Testis (tissue), 3 donors: ENCODE measurements around the gene CLSTN1. TPM values are rescaled to one million over a fixed set of nuclear protein-coding genes. Genes with fewer than 3 reads are reported as not detected.

Experiments used
- DNase-seq: peaks from one replicate; pipeline ENCODE4 v3.0.0-alpha.2; 2019
- H3K27ac ChIP-seq, 2 donors: fragments of 200-600 bp; sonication (generic); one replicate each; pipeline ENCODE4 v1.5.1; 2019
- H3K27me3 ChIP-seq: fragments of 200-600 bp; sonication (generic); one replicate; pipeline ENCODE4 v1.5.1; 2019
- H3K36me3 ChIP-seq: fragments of 200-600 bp; sonication (generic); one replicate; pipeline ENCODE4 v1.5.1; 2017; ENCODE audit warnings: low read depth; ENCODE audit errors: missing control alignments
- H3K4me1 ChIP-seq: fragments of 200-600 bp; sonication (generic); one replicate; pipeline ENCODE4 v1.5.1; 2019
- H3K4me3 ChIP-seq, 2 donors: fragments of 200-600 bp; sonication (generic); one replicate each; pipeline ENCODE4 v1.5.1; 2017 to 2019
- H3K9me3 ChIP-seq: fragments of 200-600 bp; sonication (generic); one replicate; pipeline ENCODE4 v1.5.1; 2017
- CTCF ChIP-seq, 3 experiments: fragments of 450-650 bp in 2 of 3; fragments of 200-600 bp in 1 of 3; sonication (generic) in 1 of 3; IDR thresholded peaks; one replicate each; pipeline ENCODE4 v1.5.1; 2016 to 2019; ENCODE audit warnings: antibody characterized with exemption in 3 of 3, mild to moderate bottlenecking in 2 of 3, moderate library complexity in 1 of 3
- POLR2A ChIP-seq: fragments of 450-650 bp; IDR thresholded peaks from one replicate; pipeline ENCODE4 v1.6.1; 2017; ENCODE audit warnings: antibody characterized with exemption, mild to moderate bottlenecking, moderate library complexity
- WGBS, 2 donors: methylation state at CpG; one replicate each; pipeline ENCODE4 v1.1.5; 2018; 5-methylcytosine and 5-hydroxymethylcytosine counted together
- intact Hi-C: fragments of 100-400 bp; cut with DNase I; formaldehyde crosslinking; loops from one replicate; pipeline ENCODE4 v1.15.1; 2023; ENCODE audit warnings: low total_unique reads
- polyA plus RNA-seq: library from polyadenylated mRNA; stranded (reverse); fragments of 350-450 nt; fragmentation: Illumina TruSeq; extraction: RNeasy Lipid Tissue Mini Kit (QIAGEN cat#74804); gene quantifications from one replicate; pipeline ENCODE4 v1.2.3, GENCODE V29; 2014; ENCODE audit warnings: low read depth, low replicate concordance; ENCODE audit not compliant: insufficient read depth
- total RNA-seq, 2 donors: library from RNA; depleted of rRNA; stranded (reverse); fragments of >200 nt; gene quantifications; one replicate each; pipeline ENCODE4 v1.2.3, GENCODE V29; 2016

The CLSTN1 gene
- total and polyA plus RNA-seq, 3 donors from 2014 or later = 52.6 to 70.2 (median 60.4) TPM

GRCh38 chr1:9735800-9736199 is 88.0 kb downstream of the CLSTN1 start:
- Histone ChIP-seq H3K36me3 (no peaks in the 10 kb centered on the region), H3K27ac (no peak overlapping the region), H3K9me3 (no peaks in the 10 kb centered on the region), H3K4me1 (no peaks in the 10 kb centered on the region), H3K4me3 (no peak overlapping the region), H3K27me3 (no peaks in the 10 kb centered on the region)
- 94 to 97% methylated on average over 19 of the region's 19 CpGs for WGBS, 2 donors
- intact Hi-C loops = no loop called here
- DNase-seq = no peak
- TF ChIP-seq CTCF (IDR thresholded peaks at IDR 0.05) = no peak
- no peak for TF ChIP-seq POLR2A

GRCh38 chr1:9733160-9733789 is 90.5 kb downstream of the CLSTN1 start:
- Histone ChIP-seq H3K9me3 (no peaks in the 10 kb centered on the region), H3K4me3 (no peak overlapping the region), H3K27me3 (no peaks in the 10 kb centered on the region), H3K36me3 (no peaks in the 10 kb centered on the region), H3K4me1 (no peaks in the 10 kb centered on the region), H3K27ac (no peak overlapping the region)
- WGBS, 2 donors = 93 to 95% methylated on average over 8 to 14 of the region's 14 CpGs
- DNase-seq = no peak
- intact Hi-C loops = no loop called here
- TF ChIP-seq POLR2A = no peak
- no peak for TF ChIP-seq CTCF (IDR thresholded peaks at IDR 0.05)

- no peaks in the 10 kb centered on the region for H3K4me1 ChIP-seq
- 80 to 85% methylated on average over 18 of the region's 18 CpGs for WGBS, 2 donors
- H3K9me3 ChIP-seq = no peaks in the 10 kb centered on the region
- intact Hi-C loops = no loop called here
- H3K27me3 ChIP-seq = no peaks in the 10 kb centered on the region
- H3K27ac ChIP-seq = no peak overlapping the region
- no peak for DNase-seq
- H3K4me3 ChIP-seq = no peak overlapping the region
- no peaks in the 10 kb centered on the region for H3K36me3 ChIP-seq
- no peak for TF ChIP-seq POLR2A
- TF ChIP-seq CTCF (IDR thresholded peaks at IDR 0.05) = no peak
These were observed 91.4 kb downstream of the CLSTN1 start for GRCh38 chr1:9732123-9732971.

- 97% methylated on average over 14 to 18 of the region's 18 CpGs for WGBS, 2 donors
- H3K36me3 ChIP-seq = no peaks in the 10 kb centered on the region
- TF ChIP-seq POLR2A = no peak
- TF ChIP-seq CTCF (IDR thresholded peaks at IDR 0.05) = no peak
These were observed 92.2 kb downstream of the CLSTN1 start for GRCh38 chr1:9731561-9731960.

More at GRCh38 chr1:9731561-9731960, 92.2 kb downstream of the CLSTN1 start:
- no peak overlapping the region for H3K27ac ChIP-seq
- no peak for DNase-seq
- no peaks in the 10 kb centered on the region for H3K4me1 ChIP-seq
- no peaks in the 10 kb centered on the region for H3K27me3 ChIP-seq
- no peak overlapping the region for H3K4me3 ChIP-seq
- intact Hi-C loops = no loop called here
- no peaks in the 10 kb centered on the region for H3K9me3 ChIP-seq
